Panc1 (cell line): Measurements from ENCODE around the gene TBC1D22A.

Experiments
- CTCF ChIP-seq: fragments of 450-650 bp; IDR thresholded peaks from 2 replicates; pipeline ENCODE4 v1.5.1; 2017; ENCODE audit warnings: mild to moderate bottlenecking
- POLR2AphosphoS5 ChIP-seq: IDR thresholded peaks from 2 replicates; pipeline ENCODE4 v1.6.1; 2012; ENCODE audit warnings: mild to moderate bottlenecking, low read depth, low read length, moderate library complexity
- SIN3A ChIP-seq: IDR thresholded peaks from 2 replicates; pipeline ENCODE4 v1.6.1; 2012; ENCODE audit warnings: low read depth, mild to moderate bottlenecking, low read length, moderate library complexity, borderline replicate concordance; ENCODE audit not compliant: insufficient read depth
- TCF7L2 ChIP-seq: IDR thresholded peaks from 2 replicates; pipeline ENCODE4 v1.6.1; 2011; ENCODE audit warnings: mild to moderate bottlenecking, low read depth, low read length, inconsistent platforms
- TF ChIP-seq, protein P1 (sequence below), 2 experiments: IDR thresholded peaks; 2 replicates each; pipeline ENCODE4 v1.6.1; 2011 to 2012; ENCODE audit warnings: low read depth in 2 of 2, control low read depth in 1 of 2, low read length in 1 of 2, mild to moderate bottlenecking in 1 of 2, moderate library complexity in 1 of 2; ENCODE audit not compliant: insufficient read depth in 1 of 2

GRCh38 chr22:47215851-47216250 lies 453.4 kb downstream of the TBC1D22A start:
- no peak for TF ChIP-seq CTCF
- no peak for TF ChIP-seq POLR2AphosphoS5
- TF ChIP-seq TCF7L2 = no peak
- TF ChIP-seq, protein P1, sequence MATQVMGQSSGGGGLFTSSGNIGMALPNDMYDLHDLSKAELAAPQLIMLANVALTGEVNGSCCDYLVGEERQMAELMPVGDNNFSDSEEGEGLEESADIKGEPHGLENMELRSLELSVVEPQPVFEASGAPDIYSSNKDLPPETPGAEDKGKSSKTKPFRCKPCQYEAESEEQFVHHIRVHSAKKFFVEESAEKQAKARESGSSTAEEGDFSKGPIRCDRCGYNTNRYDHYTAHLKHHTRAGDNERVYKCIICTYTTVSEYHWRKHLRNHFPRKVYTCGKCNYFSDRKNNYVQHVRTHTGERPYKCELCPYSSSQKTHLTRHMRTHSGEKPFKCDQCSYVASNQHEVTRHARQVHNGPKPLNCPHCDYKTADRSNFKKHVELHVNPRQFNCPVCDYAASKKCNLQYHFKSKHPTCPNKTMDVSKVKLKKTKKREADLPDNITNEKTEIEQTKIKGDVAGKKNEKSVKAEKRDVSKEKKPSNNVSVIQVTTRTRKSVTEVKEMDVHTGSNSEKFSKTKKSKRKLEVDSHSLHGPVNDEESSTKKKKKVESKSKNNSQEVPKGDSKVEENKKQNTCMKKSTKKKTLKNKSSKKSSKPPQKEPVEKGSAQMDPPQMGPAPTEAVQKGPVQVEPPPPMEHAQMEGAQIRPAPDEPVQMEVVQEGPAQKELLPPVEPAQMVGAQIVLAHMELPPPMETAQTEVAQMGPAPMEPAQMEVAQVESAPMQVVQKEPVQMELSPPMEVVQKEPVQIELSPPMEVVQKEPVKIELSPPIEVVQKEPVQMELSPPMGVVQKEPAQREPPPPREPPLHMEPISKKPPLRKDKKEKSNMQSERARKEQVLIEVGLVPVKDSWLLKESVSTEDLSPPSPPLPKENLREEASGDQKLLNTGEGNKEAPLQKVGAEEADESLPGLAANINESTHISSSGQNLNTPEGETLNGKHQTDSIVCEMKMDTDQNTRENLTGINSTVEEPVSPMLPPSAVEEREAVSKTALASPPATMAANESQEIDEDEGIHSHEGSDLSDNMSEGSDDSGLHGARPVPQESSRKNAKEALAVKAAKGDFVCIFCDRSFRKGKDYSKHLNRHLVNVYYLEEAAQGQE (IDR thresholded peaks at IDR 0.05; ENCODE audit: insufficient read depth in 1 of 2, low read depth in 2 of 2, low read length in 1 of 2) = no peak
- TF ChIP-seq SIN3A = no peak
